OCI-LY1 (cell line): ENCODE results near the gene NME3.

Source experiments
- H2AFZ ChIP-seq: fragments of 200-600 bp; sonication (generic), shearing (Covaris generic); 2 replicates; pipeline ENCODE4 v1.6.0; 2014; ENCODE audit warnings: antibody characterized with exemption, mild to moderate bottlenecking, low read length
- H3F3A ChIP-seq: fragments of 200-600 bp; sonication (generic), shearing (Covaris generic); 2 replicates; pipeline ENCODE4 v1.6.0; 2014; ENCODE audit warnings: mild to moderate bottlenecking, antibody characterized with exemption, low read length, moderate library complexity; ENCODE audit not compliant: insufficient read depth
- H3K27ac ChIP-seq: fragments of 200-600 bp; sonication (generic); 2 replicates; pipeline ENCODE4 v1.5.1; 2014; ENCODE audit warnings: low read length, mixed run types, mild to moderate bottlenecking, low read depth; ENCODE audit not compliant: poor library complexity, severe bottlenecking
- H3K27me3 ChIP-seq: fragments of 200-600 bp; sonication (generic); 2 replicates; pipeline ENCODE4 v1.6.0; 2014; ENCODE audit warnings: antibody characterized with exemption, mild to moderate bottlenecking, low read length, moderate library complexity; ENCODE audit not compliant: insufficient read depth
- H3K36me3 ChIP-seq: fragments of 200-600 bp; sonication (generic); 2 replicates; pipeline ENCODE4 v1.6.1; 2014; ENCODE audit warnings: mild to moderate bottlenecking, antibody characterized with exemption, low read length, moderate library complexity, mixed read lengths; ENCODE audit not compliant: insufficient read depth
- H3K4me1 ChIP-seq: fragments of 200-600 bp; sonication (generic); 2 replicates; pipeline ENCODE4 v1.5.1; 2014; ENCODE audit warnings: mild to moderate bottlenecking, low read length, moderate library complexity; ENCODE audit not compliant: insufficient read depth, severe bottlenecking
- H3K4me2 ChIP-seq: fragments of 200-600 bp; sonication (generic), shearing (Covaris generic); 2 replicates; pipeline ENCODE4 v1.6.1; 2014; ENCODE audit warnings: low read length
- H3K4me3 ChIP-seq: fragments of 200-600 bp; sonication (generic); 2 replicates; pipeline ENCODE4 v1.5.1; 2014; ENCODE audit warnings: low read length, low read depth, mild to moderate bottlenecking, mixed read lengths; ENCODE audit not compliant: poor library complexity, severe bottlenecking
- H3K79me2 ChIP-seq: fragments of 200-600 bp; shearing (Covaris generic); 2 replicates; pipeline ENCODE4 v1.6.1; 2016; ENCODE audit warnings: mixed run types, low read length, mixed read lengths; ENCODE audit not compliant: insufficient read depth
- H3K9ac ChIP-seq: fragments of 200-600 bp; sonication (generic), shearing (Covaris generic); 2 replicates; pipeline ENCODE4 v1.6.1; 2014; ENCODE audit warnings: mild to moderate bottlenecking, low read length, mixed read lengths
- H3K9me2 ChIP-seq: fragments of 200-600 bp; sonication (generic), shearing (Covaris generic); 2 replicates; pipeline ENCODE4 v1.6.1; 2014; ENCODE audit warnings: low read depth, mild to moderate bottlenecking, low read length, mixed read lengths
- H3K9me3 ChIP-seq: fragments of 200-600 bp; shearing (Covaris generic); 2 replicates; pipeline ENCODE4 v1.6.1; 2014; ENCODE audit warnings: low read length, mixed read lengths
- H4K20me1 ChIP-seq: fragments of 200-600 bp; sonication (generic), shearing (Covaris generic); 2 replicates; pipeline ENCODE4 v1.6.0; 2016; ENCODE audit warnings: mild to moderate bottlenecking, low read length; ENCODE audit not compliant: insufficient read depth
- EZH2 ChIP-seq: fragments of 200-600 bp; sonication (generic), shearing (Covaris generic); IDR thresholded peaks from 2 replicates; pipeline ENCODE4 v1.8.0; 2017; ENCODE audit warnings: borderline replicate concordance, mixed run types, mild to moderate bottlenecking, antibody characterized with exemption, low read length, moderate library complexity, mixed read lengths
- TF ChIP-seq, protein P1 (sequence below): fragments of 200-600 bp; sonication (generic), shearing (Covaris generic); IDR thresholded peaks from 2 replicates; pipeline ENCODE4 v1.5.1; 2017; ENCODE audit warnings: mild to moderate bottlenecking, antibody characterized with exemption, low read length, moderate library complexity, mixed read lengths

Gene NME3

DNA sequence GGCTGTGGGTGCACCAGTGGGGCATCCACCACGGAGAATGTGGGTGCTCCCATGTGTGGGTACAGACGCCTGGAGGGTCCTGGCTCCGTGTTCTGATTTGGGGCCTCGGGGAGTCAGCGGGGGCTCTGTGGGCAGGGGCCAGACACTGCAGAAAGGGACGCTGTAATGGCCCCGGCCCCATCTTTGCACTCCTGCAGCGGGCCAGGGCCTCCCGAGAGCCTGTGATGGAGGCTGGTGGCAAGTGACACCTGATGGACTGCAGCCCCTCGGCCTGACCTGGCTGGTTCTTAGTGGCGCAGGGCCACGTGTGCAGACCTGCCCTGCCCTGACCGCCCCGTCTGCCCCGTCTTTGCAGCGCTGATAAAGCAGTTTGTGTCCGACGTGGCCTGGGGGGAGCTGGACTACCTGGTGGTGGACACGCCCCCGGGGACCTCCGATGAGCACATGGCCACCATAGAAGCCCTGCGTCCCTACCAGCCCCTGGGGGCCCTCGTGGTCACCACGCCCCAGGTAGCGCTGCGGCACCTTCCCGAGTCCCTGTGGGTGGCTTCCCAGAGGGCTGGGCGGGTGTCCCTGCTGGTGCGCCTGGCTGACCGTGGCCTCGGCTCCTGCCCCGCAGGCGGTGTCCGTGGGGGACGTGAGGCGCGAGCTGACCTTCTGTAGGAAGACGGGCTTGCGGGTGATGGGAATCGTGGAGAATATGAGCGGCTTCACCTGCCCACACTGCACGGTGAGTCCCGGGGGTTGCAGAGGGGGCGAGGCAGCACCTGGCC lies 16.2 kb upstream of the NME3 start:
- Histone ChIP-seq H3K27me3 (no peaks in the 10 kb centered on the region), H3K9me3 (no peaks in the 10 kb centered on the region), H3K9ac (no peak overlapping the region), H3K9me2 (no peaks in the 10 kb centered on the region), H3K79me2 (peaks cover 6% of the 10 kb centered on the region), H3K4me2 (no peak overlapping the region), H4K20me1 (no peaks in the 10 kb centered on the region), H3F3A (no peaks in the 10 kb centered on the region), H2AFZ (no peak overlapping the region), H3K36me3 (peaks cover 42% of the 10 kb centered on the region), H3K4me3 (no peak overlapping the region), H3K4me1 (peaks cover 7% of the 10 kb centered on the region), H3K27ac (no peak overlapping the region)
- TF ChIP-seq EZH2 = no peak
- TF ChIP-seq, protein P1, sequence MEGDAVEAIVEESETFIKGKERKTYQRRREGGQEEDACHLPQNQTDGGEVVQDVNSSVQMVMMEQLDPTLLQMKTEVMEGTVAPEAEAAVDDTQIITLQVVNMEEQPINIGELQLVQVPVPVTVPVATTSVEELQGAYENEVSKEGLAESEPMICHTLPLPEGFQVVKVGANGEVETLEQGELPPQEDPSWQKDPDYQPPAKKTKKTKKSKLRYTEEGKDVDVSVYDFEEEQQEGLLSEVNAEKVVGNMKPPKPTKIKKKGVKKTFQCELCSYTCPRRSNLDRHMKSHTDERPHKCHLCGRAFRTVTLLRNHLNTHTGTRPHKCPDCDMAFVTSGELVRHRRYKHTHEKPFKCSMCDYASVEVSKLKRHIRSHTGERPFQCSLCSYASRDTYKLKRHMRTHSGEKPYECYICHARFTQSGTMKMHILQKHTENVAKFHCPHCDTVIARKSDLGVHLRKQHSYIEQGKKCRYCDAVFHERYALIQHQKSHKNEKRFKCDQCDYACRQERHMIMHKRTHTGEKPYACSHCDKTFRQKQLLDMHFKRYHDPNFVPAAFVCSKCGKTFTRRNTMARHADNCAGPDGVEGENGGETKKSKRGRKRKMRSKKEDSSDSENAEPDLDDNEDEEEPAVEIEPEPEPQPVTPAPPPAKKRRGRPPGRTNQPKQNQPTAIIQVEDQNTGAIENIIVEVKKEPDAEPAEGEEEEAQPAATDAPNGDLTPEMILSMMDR = no peak

DNA sequence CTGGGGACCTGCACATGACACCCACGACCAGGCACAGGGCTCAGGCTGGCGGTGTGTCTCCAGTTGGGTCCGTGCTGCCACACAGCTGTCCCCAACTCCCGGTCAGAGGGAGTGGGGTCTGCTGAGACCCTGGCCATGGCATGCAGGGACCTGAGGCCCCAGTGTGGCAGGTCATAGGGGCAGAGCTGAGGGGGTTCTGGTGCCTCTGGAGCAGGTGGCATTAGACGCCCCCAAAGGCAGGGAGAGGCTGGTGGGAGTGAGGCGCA lies 15.6 kb upstream of the NME3 start:
- H3K4me1 ChIP-seq = peaks cover 7% of the 10 kb centered on the region
- no peaks in the 10 kb centered on the region for H3F3A ChIP-seq
- no peaks in the 10 kb centered on the region for H3K9me3 ChIP-seq
- peaks cover 42% of the 10 kb centered on the region for H3K36me3 ChIP-seq
- no peaks in the 10 kb centered on the region for H3K9me2 ChIP-seq
- H2AFZ ChIP-seq = no peak overlapping the region
- TF ChIP-seq EZH2 = no peak
- TF ChIP-seq, protein P1 = no peak
- no peak overlapping the region for H3K4me3 ChIP-seq
- H3K27ac ChIP-seq = no peak overlapping the region
- no peaks in the 10 kb centered on the region for H4K20me1 ChIP-seq
- no peaks in the 10 kb centered on the region for H3K27me3 ChIP-seq
- H3K4me2 ChIP-seq = no peak overlapping the region
- no peak overlapping the region for H3K9ac ChIP-seq
- H3K79me2 ChIP-seq = peaks cover 6% of the 10 kb centered on the region

DNA sequence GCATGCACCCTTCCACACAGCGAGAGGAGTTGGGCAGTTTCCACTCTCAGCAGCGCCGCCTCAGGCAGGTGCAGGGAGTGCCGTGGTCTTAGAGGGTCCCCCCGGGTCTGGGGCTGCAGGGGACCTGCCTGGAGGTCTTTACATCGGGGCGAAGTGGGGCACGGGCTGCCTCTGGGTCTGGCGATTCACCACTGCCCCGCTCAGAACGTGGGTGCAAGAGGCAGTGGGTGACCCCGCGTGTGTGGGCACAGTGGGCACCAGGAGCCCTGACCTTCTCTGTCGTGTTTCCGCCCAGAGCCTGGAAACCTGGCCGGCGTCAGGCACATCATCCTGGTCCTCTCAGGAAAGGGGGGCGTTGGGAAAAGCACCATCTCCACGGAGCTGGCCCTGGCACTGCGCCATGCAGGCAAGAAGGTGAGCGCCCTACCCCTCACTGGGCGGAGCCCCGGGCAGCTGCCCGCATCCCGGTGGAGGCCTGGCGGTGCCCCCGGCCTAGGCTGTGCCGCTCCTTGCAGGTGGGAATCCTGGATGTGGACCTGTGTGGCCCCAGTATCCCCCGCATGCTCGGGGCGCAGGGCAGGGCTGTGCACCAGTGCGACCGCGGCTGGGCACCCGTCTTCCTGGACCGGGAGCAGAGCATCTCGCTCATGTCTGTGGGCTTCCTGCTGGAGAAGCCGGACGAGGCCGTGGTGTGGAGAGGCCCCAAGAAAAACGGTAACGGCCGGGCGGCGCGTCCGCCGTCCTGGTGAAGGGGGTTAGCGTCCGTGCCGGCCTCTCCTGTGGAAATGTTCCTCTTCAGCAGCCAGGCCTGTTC lies 15.1 kb upstream of the NME3 start:
- Histone ChIP-seq H4K20me1 (no peaks in the 10 kb centered on the region), H3K4me3 (no peak overlapping the region), H2AFZ (no peak overlapping the region), H3K9me2 (no peaks in the 10 kb centered on the region), H3K27ac (no peak overlapping the region), H3K4me1 (peaks cover 10% of the 10 kb centered on the region), H3K9me3 (no peaks in the 10 kb centered on the region), H3K36me3 (peaks cover 42% of the 10 kb centered on the region), H3K27me3 (no peaks in the 10 kb centered on the region), H3F3A (no peaks in the 10 kb centered on the region), H3K9ac (no peak overlapping the region), H3K4me2 (no peak overlapping the region), H3K79me2 (peaks cover 6% of the 10 kb centered on the region)
- TF ChIP-seq, protein P1 = no peak
- TF ChIP-seq EZH2 = no peak
